ENCODE measurements around the gene MAD2L1BP. TPM values are rescaled to one million over a fixed set of nuclear protein-coding genes. Genes with fewer than 3 reads are reported as not detected.

The MAD2L1BP gene
- total RNA-seq, 1 experiment from 2014 or later = 25.7 TPM

DNA sequence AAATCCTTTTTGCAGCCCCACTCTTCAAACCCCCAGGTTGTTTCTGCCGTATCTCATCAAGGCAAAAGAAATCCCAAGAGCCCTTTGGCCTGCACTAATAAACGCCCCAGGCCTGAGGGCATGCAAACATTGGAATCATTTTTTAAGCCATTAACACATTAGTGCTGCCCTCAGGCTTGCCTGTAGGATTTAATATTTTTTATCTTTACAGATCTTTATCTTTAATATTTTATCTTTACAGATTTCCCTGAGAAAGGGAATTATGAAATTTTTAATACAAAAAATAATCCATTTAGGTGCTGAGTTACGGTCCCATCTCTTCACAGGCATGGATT is 21.3 kb upstream of the MAD2L1BP start:
- POLR2A ChIA-PET (ENCODE audit: unreplicated experiment) = interaction anchor here (0.7 kb wide), 1 partner anchor 630 kb away, joined by 4 read pairs; the partner anchor contains the start of gene PPP2R5D

DNA sequence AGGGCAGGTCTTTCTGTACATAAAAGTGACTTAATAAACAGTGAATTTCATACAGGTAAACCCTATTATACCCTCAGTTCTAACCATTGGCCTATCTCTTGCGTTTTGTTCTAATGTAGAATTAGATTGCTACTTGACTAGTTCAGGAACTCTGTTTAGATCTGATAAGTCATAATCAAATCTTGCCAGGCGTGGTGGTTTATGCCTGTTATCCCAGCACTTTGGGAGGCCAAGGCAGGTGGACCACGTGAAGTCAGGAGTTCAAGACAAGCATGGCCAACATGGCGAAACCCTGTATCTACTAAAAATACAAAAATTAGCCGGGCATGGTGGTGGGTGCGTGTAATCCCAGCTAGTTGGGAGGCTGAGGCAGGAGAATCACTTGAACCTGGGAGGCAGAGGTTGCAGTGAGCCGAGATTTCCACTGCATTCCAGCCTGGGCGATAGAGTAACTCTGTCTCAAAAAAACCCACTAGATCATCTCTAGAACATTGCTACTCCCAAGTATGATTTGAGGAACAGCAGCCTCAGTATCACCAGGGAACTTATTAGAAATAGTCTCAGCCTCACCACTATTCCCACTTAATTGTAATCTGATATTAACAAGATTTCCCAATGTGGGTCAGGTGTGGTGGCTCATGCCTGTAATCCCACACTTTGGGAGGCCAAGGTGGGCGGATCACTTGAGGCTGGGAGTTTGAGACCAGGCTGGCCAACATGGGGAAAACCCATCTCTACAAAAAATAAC is 18.7 kb upstream of the MAD2L1BP start:
- Histone ChIP-seq H3K79me2 (ENCODE audit: low read depth) (no peaks in the 10 kb centered on the region), H2AFZ (no peak overlapping the region), H3K4me2 (no peak overlapping the region), H3K4me1 (replicated peaks; ENCODE audit: insufficient read depth) (no peaks in the 10 kb centered on the region), H3K36me3 (ENCODE audit: low read depth) (peaks cover 18% of the 10 kb centered on the region), H3K4me3 (no peak overlapping the region), H3K27me3 (ENCODE audit: insufficient read depth, low read depth) (no peaks in the 10 kb centered on the region), H3K27ac (no peak overlapping the region), H3K9me2 (ENCODE audit: insufficient read depth) (no peaks in the 10 kb centered on the region), H4K20me1 (ENCODE audit: insufficient read depth) (no peaks in the 10 kb centered on the region), H3F3A (ENCODE audit: insufficient read depth, low read depth) (peaks cover 50% of the 10 kb centered on the region), H3K9me3 (ENCODE audit: insufficient read depth, low read depth) (no peaks in the 10 kb centered on the region)
- TF ChIP-seq, protein P1, sequence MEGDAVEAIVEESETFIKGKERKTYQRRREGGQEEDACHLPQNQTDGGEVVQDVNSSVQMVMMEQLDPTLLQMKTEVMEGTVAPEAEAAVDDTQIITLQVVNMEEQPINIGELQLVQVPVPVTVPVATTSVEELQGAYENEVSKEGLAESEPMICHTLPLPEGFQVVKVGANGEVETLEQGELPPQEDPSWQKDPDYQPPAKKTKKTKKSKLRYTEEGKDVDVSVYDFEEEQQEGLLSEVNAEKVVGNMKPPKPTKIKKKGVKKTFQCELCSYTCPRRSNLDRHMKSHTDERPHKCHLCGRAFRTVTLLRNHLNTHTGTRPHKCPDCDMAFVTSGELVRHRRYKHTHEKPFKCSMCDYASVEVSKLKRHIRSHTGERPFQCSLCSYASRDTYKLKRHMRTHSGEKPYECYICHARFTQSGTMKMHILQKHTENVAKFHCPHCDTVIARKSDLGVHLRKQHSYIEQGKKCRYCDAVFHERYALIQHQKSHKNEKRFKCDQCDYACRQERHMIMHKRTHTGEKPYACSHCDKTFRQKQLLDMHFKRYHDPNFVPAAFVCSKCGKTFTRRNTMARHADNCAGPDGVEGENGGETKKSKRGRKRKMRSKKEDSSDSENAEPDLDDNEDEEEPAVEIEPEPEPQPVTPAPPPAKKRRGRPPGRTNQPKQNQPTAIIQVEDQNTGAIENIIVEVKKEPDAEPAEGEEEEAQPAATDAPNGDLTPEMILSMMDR (conservative IDR thresholded peaks at IDR 0.05) = no peak
- TF ChIP-seq EZH2 (IDR thresholded peaks at IDR 0.05; ENCODE audit: low read depth) = no peak
- CTCF ChIA-PET = interaction anchor here (0.9 kb wide), 1 partner anchor 9 kb away, joined by 4 read pairs; no protein-coding TSS in a partner anchor
- intact Hi-C loops (cut with micrococcal nuclease; ENCODE audit: unreplicated experiment) = no loop called here
- BruUV-seq (replicated peaks) = no TSS peak
- POLR2A ChIA-PET (ENCODE audit: unreplicated experiment) = no interaction called here
- no peak for DNase-seq

More for the DNA sequence above, 21.3 kb upstream of the MAD2L1BP start:
- H3F3A ChIP-seq (ENCODE audit: insufficient read depth, low read depth) = peaks cover 62% of the 10 kb centered on the region
- no peaks in the 10 kb centered on the region for H4K20me1 ChIP-seq (ENCODE audit: insufficient read depth)
- no peak overlapping the region for H3K4me3 ChIP-seq
- H3K27ac ChIP-seq = no peak overlapping the region
- no peak for DNase-seq
- H3K36me3 ChIP-seq (ENCODE audit: low read depth) = peaks cover 9% of the 10 kb centered on the region
- no peaks in the 10 kb centered on the region for H3K4me1 ChIP-seq (replicated peaks; ENCODE audit: insufficient read depth)
- no peak overlapping the region for H2AFZ ChIP-seq
- intact Hi-C loops (cut with micrococcal nuclease; ENCODE audit: unreplicated experiment) = no loop called here
- CTCF ChIA-PET = no interaction called here
- no peak for TF ChIP-seq EZH2 (IDR thresholded peaks at IDR 0.05; ENCODE audit: low read depth)
- TF ChIP-seq, protein P1 (conservative IDR thresholded peaks at IDR 0.05) = no peak
- no TSS peak for BruUV-seq (replicated peaks)
- no peaks in the 10 kb centered on the region for H3K9me2 ChIP-seq (ENCODE audit: insufficient read depth)
- H3K9me3 ChIP-seq (ENCODE audit: insufficient read depth, low read depth) = no peaks in the 10 kb centered on the region
- H3K79me2 ChIP-seq (ENCODE audit: low read depth) = no peaks in the 10 kb centered on the region
- H3K4me2 ChIP-seq = no peak overlapping the region
- no peaks in the 10 kb centered on the region for H3K27me3 ChIP-seq (ENCODE audit: insufficient read depth, low read depth)

DNA sequence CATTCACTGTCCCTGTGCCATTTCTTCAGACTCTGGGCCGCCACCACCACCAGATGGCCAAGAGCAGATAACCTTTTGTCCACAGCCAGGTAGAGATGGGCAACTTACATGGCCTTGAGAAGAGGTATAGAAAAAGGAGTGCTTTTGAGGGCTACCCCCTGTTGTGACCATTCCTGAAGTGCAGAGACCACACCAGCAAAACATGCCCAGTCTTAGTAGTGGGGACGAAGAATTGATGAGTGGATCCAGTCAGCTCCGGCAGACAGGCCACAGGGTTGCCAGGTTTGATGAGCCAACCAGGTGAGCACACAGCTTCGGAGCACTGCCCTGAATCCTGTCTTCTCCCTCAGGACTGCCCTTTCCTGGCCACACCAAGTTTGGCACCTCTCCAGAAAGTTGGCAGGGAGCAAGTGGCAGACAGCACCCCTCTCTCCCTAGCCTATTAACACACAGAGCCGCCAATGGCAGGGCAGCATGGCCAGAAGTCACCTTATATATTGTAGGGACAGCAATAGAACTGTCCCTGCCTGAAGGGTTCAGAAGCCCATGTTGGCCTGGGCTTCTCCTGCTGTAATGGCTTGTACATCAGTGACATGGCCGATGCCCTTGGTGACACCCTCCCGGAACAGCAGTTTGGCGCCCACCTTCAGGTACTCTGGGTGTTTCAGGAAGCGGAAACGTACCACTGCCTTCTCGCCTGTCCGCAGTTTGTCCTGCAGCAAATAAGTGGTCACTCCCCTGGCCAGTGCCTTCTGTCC is 14.4 kb upstream of the MAD2L1BP start:
- no TSS peak for BruUV-seq (replicated peaks)
- ChIA-PET CTCF (no interaction called here), POLR2A (ENCODE audit: unreplicated experiment) (no interaction called here)
- H3K4me2 ChIP-seq = no peak overlapping the region
- H3K79me2 ChIP-seq (ENCODE audit: low read depth) = peaks cover 13% of the 10 kb centered on the region
- no peaks in the 10 kb centered on the region for H3K9me3 ChIP-seq (ENCODE audit: insufficient read depth, low read depth)
- no peak overlapping the region for H3K27ac ChIP-seq
- H2AFZ ChIP-seq = no peak overlapping the region
- peaks cover 49% of the 10 kb centered on the region for H3F3A ChIP-seq (ENCODE audit: insufficient read depth, low read depth)
- DNase-seq = no peak
- intact Hi-C loops (cut with micrococcal nuclease; ENCODE audit: unreplicated experiment) = no loop called here
- TF ChIP-seq EZH2 (IDR thresholded peaks at IDR 0.05; ENCODE audit: low read depth) = no peak
- TF ChIP-seq, protein P1 (conservative IDR thresholded peaks at IDR 0.05) = no peak
- peaks cover 57% of the 10 kb centered on the region for H3K36me3 ChIP-seq (ENCODE audit: low read depth)
- H4K20me1 ChIP-seq (ENCODE audit: insufficient read depth) = no peaks in the 10 kb centered on the region
- peaks cover 6% of the 10 kb centered on the region for H3K4me1 ChIP-seq (replicated peaks; ENCODE audit: insufficient read depth)
- no peaks in the 10 kb centered on the region for H3K9me2 ChIP-seq (ENCODE audit: insufficient read depth)
- H3K4me3 ChIP-seq = no peak overlapping the region
- no peaks in the 10 kb centered on the region for H3K27me3 ChIP-seq (ENCODE audit: insufficient read depth, low read depth)

Data from PC-9 (cell line).